Femur (tissue), 1 donor: ENCODE results near the gene PRKAR1B.

Experiments
- DNase-seq: peaks from one replicate; pipeline ENCODE4 v3.0.0-alpha.2; 2017

The PRKAR1B gene

DNA sequence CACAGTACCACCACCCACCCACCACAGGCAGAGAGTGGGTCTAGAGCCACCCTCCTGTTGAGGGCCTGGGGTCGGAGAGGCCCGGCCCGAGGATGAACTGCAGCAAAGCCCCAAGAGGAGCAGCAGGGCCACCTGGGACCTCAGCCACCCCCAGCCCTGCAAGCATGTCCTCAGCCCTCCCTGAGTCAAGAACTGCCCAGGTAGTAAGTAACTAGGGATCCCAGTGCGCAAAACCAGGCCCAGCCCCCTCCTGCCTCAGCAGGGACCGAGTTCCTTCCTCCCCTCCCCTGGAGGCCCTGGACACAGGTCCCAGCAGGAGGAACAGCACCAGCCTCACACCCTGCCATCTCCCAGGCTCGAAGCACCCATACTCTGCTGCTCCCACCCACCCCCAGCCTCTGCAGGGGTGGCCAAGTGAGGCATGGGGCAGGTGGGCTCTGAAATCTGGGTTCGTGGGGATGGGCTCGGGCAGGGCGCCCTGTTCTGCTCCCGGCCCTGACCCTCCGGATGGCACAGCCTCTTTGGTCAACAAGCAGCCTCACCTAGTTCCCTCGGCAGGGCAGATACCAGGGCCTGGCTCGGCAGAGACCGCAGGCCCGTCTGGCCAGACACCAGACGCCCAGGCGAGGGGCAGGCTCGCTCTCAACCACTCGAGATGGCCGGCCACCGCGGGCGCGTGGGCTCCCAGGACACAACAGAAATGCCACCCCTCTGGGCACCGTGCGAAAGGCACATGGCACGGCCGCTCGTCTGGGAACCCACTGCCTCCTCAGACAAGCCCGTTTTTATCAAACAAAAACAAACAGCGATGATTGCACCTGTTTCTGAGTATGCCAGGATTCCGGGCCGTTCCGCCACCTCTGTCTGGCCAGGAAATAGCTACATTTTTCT, 222.6 kb downstream of the PRKAR1B start:
- DNase-seq = peak; percentile 13

DNA sequence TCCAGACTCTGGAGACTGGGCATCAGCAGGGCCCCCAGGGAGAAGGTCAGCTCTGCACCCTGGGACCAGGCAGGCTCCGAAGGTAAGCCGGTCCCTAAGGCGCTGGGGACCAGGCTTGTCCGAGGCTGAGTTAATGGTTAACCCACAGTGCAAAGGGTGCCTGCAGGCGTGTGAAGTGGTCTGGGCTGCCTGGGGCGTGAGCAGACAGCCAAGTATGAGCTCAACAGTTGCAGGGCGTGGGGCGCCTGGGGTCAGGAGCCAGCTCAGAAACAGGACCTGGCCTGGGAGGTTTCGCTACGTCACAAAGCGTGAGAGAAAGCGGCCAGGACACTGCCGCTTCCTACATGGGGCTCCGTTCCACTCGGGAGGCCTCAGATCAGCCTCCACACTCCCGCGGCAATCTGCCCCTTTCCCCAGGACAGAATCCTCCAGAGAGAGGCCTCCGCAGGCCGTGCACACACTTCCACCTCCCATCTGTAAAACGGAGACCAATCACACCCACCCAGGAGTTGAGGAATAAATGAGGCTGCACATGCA, 223.4 kb downstream of the PRKAR1B start:
- DNase-seq = peak; percentile 31

DNA sequence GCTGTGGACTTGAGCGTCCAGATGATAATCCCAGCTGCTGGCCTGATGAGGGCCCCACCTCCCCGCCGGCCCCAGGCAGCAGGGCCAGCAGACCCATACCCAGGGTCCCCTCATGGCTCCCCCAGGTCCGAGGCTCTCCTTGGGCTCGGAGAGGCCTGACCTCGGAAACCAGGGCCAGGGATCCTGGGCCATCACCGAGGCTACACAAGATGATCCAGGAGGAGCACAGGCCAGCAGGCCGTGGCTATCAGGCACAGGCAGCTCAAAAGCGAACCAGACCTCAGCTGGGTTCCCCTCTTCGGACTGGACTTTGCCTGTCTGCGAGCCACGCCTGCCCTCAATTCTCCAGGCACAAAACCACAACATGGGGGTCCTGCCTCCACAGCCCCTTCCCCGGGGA, 224.8 kb downstream of the PRKAR1B start:
- DNase-seq = no peak

DNA sequence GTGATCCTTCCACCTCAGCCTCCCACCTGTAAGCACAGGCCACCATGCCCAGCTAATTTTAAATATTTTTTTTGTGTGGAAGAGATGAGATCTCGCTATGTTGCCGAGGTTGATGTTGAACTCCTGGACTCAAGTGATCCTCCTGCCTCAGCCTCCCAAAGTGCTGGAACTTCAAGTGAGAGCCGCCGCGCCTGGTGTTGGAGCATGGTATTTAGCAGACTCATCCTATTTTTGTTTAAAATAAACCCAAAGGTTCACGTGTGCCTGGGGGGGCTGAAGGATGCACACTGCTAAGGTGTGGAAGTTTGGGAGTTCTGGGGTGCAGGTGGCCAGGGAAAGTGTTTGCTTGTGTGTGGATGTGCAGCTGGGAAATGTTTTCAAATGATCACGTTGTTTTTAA, 225.6 kb downstream of the PRKAR1B start:
- DNase-seq = no peak

DNA sequence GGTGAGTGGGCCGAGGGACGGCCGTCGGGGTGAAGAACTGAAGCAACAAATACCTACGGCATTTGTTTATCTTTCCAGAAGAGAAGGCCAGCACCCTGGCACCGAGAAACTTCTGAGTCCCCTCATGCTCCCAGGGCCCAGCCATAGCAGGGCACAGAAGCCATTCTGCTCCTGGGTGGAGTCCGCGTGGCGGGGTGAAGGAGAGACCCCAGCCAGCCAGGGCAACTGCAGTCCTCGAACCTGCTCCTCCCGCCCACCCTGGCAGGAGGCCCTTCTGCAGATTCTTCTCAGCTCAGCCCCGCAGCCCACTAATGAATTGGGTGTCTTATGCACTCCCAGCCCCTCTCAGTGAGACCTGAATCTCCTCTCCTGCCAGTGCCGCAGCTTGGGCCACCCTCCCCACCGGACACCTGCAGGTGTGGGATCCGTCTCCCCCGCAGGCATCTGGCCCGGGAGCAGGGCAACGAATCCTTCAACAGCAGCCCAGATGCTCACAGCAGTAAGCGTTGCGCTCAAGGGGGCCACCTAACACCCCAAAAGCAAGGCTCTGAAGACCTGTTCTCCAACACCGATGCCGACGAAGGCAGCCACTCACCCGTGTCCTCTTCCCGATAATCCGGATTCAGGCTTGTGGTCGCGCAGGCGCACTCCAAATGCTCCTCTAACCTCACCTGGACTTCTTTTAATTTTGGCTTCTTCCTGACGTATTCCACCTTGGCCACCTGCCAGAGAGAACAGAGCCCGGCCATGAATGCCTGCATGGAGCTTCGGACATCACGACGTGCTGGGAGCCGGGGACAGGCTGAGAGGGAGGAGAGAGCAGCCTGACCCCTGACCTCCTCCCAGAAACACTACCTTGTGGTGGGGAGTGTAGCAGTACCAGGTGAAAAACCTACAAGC, 226.3 kb downstream of the PRKAR1B start:
- no peak for DNase-seq

DNA sequence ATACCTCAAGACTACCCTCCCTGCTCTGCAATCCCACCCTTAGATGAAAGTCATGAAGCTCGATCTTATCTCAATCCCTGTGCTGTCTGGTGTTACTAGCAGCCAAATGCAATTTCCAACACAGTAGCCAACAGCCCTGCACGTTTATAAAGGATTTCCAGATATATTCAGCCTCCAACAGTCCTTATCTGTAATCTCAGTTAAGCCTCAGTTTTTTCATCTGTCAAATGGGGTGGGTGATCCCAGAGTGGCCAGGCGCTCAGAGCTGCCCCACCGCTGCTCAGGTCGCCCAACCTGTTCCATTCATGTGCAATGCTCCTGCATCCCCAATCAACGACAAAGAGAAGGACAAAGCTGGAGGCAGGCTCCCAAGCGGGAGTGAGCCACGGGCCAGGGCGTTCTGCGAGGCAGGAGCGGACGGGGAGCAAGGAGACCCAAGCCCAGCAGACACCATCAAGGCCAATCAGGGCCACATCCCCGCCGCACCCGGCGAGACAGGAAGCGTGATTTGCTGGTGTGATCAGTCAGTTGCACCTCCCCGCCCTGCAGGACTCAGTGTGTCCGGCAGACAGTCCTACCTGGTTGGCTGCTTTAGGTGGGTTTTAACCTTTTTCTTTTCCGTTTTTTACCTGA, 227.1 kb downstream of the PRKAR1B start:
- no peak for DNase-seq
